K562 (cell line): ENCODE measurements around the gene ZNF646. TPM values are rescaled to one million over a fixed set of nuclear protein-coding genes. Genes with fewer than 3 reads are reported as not detected.

Experiments
- BCOR ChIP-seq: fragments of 450-650 bp; IDR thresholded peaks from 2 replicates; pipeline ENCODE4 v1.6.1; 2016
- CC2D1A ChIP-seq: fragments of 450-650 bp; IDR thresholded peaks from 2 replicates; pipeline ENCODE4 v1.6.1; 2017; ENCODE audit warnings: mild to moderate bottlenecking
- CHD1 ChIP-seq: fragments of 200-600 bp; sonication (generic); IDR thresholded peaks from one replicate; pipeline ENCODE4 v1.6.1; 2012; ENCODE audit warnings: mild to moderate bottlenecking, moderate library complexity, low read length, inconsistent platforms
- ELF2 ChIP-seq: fragments of 250-450 bp; sonication (Bioruptor Pico); IDR thresholded peaks from 2 replicates; pipeline ENCODE4 v1.5.0; 2021; ENCODE audit warnings: mild to moderate bottlenecking
- FOXJ2 ChIP-seq: fragments of 200-800 bp; sonication (Bioruptor generic); IDR thresholded peaks from 2 replicates; pipeline ENCODE4 v1.6.1; 2016; ENCODE audit warnings: missing genetic modification characterization, missing compliant biosample characterization
- HMGN3 ChIP-seq: IDR thresholded peaks from 2 replicates; pipeline ENCODE4 v1.6.1; 2011; ENCODE audit warnings: borderline replicate concordance, low read depth, mild to moderate bottlenecking, mixed read lengths, low read length; ENCODE audit not compliant: insufficient read length; ENCODE audit errors: extremely low read depth
- JUND ChIP-seq, 2 experiments: IDR thresholded peaks; 2 replicates in 1 of 2; 3 replicates in 1 of 2; pipeline ENCODE4 v1.6.1; 2011; ENCODE audit warnings: borderline replicate concordance in 2 of 2, low read depth in 2 of 2, low read length in 2 of 2, improper control_type of control experiment in 1 of 2, missing biosample characterization in 1 of 2, missing genetic modification characterization in 1 of 2, missing genetic modification reagents in 1 of 2
- KDM4B ChIP-seq, 2 experiments: fragments of 450-650 bp in 1 of 2; sonication (generic) in 1 of 2; IDR thresholded peaks; 2 replicates each; pipeline ENCODE4 v1.6.1; 2016 to 2017; ENCODE audit warnings: borderline replicate concordance in 2 of 2, antibody characterized with exemption in 1 of 2, low read depth in 1 of 2, mild to moderate bottlenecking in 1 of 2
- NBN ChIP-seq: fragments of 450-650 bp; IDR thresholded peaks from 2 replicates; pipeline ENCODE4 v1.6.1; 2016; ENCODE audit warnings: low read depth, mild to moderate bottlenecking
- NR2C1 ChIP-seq, 2 experiments: fragments of 450-650 bp; IDR thresholded peaks; 2 replicates each; pipeline ENCODE4 v1.6.1; 2017; ENCODE audit warnings: mild to moderate bottlenecking in 2 of 2, antibody characterized with exemption in 1 of 2, inconsistent platforms in 1 of 2, missing compliant biosample characterization in 1 of 2, missing genetic modification characterization in 1 of 2
- PCBP2 ChIP-seq: fragments of 200-400 bp; formaldehyde crosslinking; IDR thresholded peaks from 2 replicates; pipeline ENCODE4 v1.6.1; 2018; ENCODE audit warnings: low read length, low read depth, mild to moderate bottlenecking, moderate library complexity; ENCODE audit not compliant: poor library complexity, severe bottlenecking
- POLR2A ChIP-seq: fragments of 450-650 bp; conservative IDR thresholded peaks from 2 replicates; pipeline ENCODE4 v1.6.1; 2016
- SIN3A ChIP-seq, 2 experiments: fragments of 150-350 bp in 1 of 2; IDR thresholded peaks; 2 replicates each; pipeline ENCODE4 v1.6.1; 2011 to 2016; ENCODE audit warnings: borderline replicate concordance in 2 of 2, low read depth in 2 of 2, low read length in 2 of 2, mild to moderate bottlenecking in 2 of 2, moderate library complexity in 2 of 2; ENCODE audit not compliant: control insufficient read depth in 1 of 2
- STAT6 ChIP-seq: sonication (generic); formaldehyde crosslinking; IDR thresholded peaks from 2 replicates; pipeline ENCODE4 v1.8.1; 2023; ENCODE audit warnings: mild to moderate bottlenecking, missing genetic modification reagents
- TBP ChIP-seq: optimal IDR thresholded peaks from 2 replicates; pipeline ENCODE3; 2011; ENCODE audit warnings: low read depth, low read length, improper control_type of control experiment
- ZBTB7A ChIP-seq: IDR thresholded peaks from 2 replicates; pipeline ENCODE4 v1.6.1; 2011; ENCODE audit warnings: low read depth, mild to moderate bottlenecking, low read length, moderate library complexity, borderline replicate concordance; ENCODE audit not compliant: control insufficient read depth
- ZNF134 ChIP-seq: fragments of 250-450 bp; sonication (Bioruptor Pico); conservative IDR thresholded peaks from 2 replicates; pipeline ENCODE4 v1.4.0; 2020
- ZNF165 ChIP-seq: fragments of 250-450 bp; sonication (Bioruptor Pico); IDR thresholded peaks from 2 replicates; pipeline ENCODE4 v1.4.0; 2020; ENCODE audit warnings: borderline replicate concordance
- ZNF449 ChIP-seq: fragments of 250-450 bp; sonication (Bioruptor Pico); IDR thresholded peaks from 2 replicates; pipeline ENCODE4 v1.8.0; 2022; ENCODE audit warnings: moderate library complexity, mild to moderate bottlenecking, inconsistent platforms
- polyA plus RNA-seq, 8 experiments: library from polyadenylated mRNA; depleted of rRNA in 4 of 8; stranded (reverse) in 5 of 8; unstranded in 3 of 8; fragments of >200 nt; fragmentation: Nextera tagmentation in 2 of 8; fragmentation: Illumina TruSeq in 1 of 8; extraction: Ambion mirVana in 2 of 8; extraction: Trizol in 1 of 8; gene quantifications; 2 replicates each; pipeline versions ENCODE4 v1.2.1 to v1.2.3, GENCODE V29; 2011 to 2014; ENCODE audit warnings: inconsistent platforms in 1 of 8, missing spikeins in 1 of 8
- total RNA-seq, 7 experiments: library from RNA; depleted of rRNA in 6 of 7; stranded (reverse); fragments of >200 nt in 6 of 7; fragmentation: Illumina TruSeq in 2 of 7; extraction: Trizol in 2 of 7; gene quantifications; 2 replicates each; pipeline versions ENCODE4 v1.2.1 to v1.2.3, GENCODE V29; 2011 to 2021; ENCODE audit warnings: low replicate concordance in 1 of 7
- TF ChIP-seq, protein P1 (sequence below): sonication (generic); formaldehyde crosslinking; IDR thresholded peaks from 2 replicates; pipeline ENCODE4 v1.9.0; 2022; ENCODE audit warnings: mild to moderate bottlenecking, missing genetic modification reagents
- TF ChIP-seq, protein P2 (sequence below): conservative IDR thresholded peaks from 2 replicates; pipeline ENCODE4 v1.6.1; 2011; ENCODE audit warnings: low read depth, mild to moderate bottlenecking, low read length; ENCODE audit not compliant: control insufficient read depth

The ZNF646 gene
- total and polyA plus RNA-seq, 9 of the 15 experiments (the other 6 are each of a cell fraction or from before 2014, with no cell fraction given): 0.08 to 20.6 (median 8.0) TPM

DNA sequence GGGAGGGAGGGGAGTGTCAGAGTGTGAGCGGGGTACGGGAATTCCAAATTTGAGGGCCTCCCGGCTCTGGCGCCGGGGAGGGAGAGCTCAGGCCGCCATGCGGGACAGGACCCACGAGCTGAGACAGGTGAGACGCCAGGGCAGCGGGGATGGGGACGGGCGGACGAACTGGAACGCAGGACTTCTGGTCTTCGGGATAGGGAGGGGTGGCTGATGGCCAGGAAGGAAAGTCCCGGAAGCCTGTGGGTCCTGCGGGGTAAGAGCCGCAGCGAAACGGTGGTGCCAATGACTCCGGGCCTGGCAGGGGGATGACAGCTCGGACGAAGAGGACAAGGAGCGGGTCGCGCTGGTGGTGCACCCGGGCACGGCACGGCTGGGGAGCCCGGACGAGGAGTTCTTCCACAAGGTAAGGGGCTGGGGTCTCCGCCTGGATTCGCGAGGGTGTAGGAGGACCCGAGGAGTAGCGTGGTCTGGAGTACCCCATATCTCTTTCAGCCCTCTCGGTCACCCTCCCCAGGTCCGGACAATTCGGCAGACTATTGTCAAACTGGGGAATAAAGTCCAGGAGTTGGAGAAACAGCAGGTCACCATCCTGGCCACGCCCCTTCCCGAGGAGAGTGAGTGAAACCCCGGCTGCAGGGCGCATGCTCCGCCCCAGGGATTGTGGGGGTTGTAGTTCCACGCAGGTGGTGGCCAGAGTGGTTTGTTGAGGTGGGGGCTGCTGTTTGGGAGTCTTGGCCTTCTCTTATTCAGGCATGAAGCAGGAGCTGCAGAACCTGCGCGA is 40.3 kb upstream of the ZNF646 start (continued):
- TF ChIP-seq SIN3A (IDR thresholded peaks at IDR 0.05; ENCODE audit: borderline replicate concordance in 2 of 2, control insufficient read depth in 1 of 2, low read depth in 2 of 2, low read length in 2 of 2) (peak in 1 of 2 experiments; percentile 71; a peak in 1 of 4 replicates), NR2C1 (IDR thresholded peaks at IDR 0.05) (no peak), NR2C1 (tag; IDR thresholded peaks at IDR 0.05) (peak; percentile 51; the same call in 1 of the 2 replicates), NBN (no peak), HMGN3 (peak; percentile 69), JUND (IDR thresholded peaks at IDR 0.05; ENCODE audit: borderline replicate concordance, low read depth, low read length) (peak; percentile 39; the same call in 1 of the 2 replicates), JUND (tag; IDR thresholded peaks at IDR 0.05; ENCODE audit: borderline replicate concordance, low read depth, low read length) (no peak; the same call in 2 of the 3 replicates), STAT6 (no peak), POLR2A (0 out of 2 replicates have a peak, but pooled peaks have one; percentile 23), PCBP2 (no peak), ZNF134 (no peak), FOXJ2 (tag) (no peak), KDM4B (IDR thresholded peaks at IDR 0.05; ENCODE audit: borderline replicate concordance in 2 of 2, low read depth in 1 of 2) (no peak), CHD1 (no peak), ZNF449 (CRISPR knock-in tag) (no peak), ZBTB7A (peak; percentile 30; the same call in 1 of the 2 replicates), ELF2 (CRISPR knock-in tag) (no peak), ZNF165 (CRISPR knock-in tag) (no peak), TBP (peak; percentile 80), CC2D1A (no peak), BCOR (no peak)
- TF ChIP-seq, protein P1, sequence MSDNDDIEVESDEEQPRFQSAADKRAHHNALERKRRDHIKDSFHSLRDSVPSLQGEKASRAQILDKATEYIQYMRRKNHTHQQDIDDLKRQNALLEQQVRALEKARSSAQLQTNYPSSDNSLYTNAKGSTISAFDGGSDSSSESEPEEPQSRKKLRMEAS (CRISPR knock-in tag): peak; percentile 53; the same call in 1 of the 2 replicates
- TF ChIP-seq, protein P2, sequence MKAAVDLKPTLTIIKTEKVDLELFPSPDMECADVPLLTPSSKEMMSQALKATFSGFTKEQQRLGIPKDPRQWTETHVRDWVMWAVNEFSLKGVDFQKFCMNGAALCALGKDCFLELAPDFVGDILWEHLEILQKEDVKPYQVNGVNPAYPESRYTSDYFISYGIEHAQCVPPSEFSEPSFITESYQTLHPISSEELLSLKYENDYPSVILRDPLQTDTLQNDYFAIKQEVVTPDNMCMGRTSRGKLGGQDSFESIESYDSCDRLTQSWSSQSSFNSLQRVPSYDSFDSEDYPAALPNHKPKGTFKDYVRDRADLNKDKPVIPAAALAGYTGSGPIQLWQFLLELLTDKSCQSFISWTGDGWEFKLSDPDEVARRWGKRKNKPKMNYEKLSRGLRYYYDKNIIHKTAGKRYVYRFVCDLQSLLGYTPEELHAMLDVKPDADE: peak; percentile 85
